Measurements from ENCODE around the gene SOWAHA. TPM values are rescaled to one million over a fixed set of nuclear protein-coding genes. Genes with fewer than 3 reads are reported as not detected.

SOWAHA gene
- polyA plus RNA-seq, 3 donors = not detected

- H3K4me3 Mint-ChIP-seq = peak overlapping the region in 1 of 2 donors; percentile 76
- no peak overlapping the region for H3K4me2 ChIP-seq (replicated peaks; ENCODE audit: extremely low read depth, low read length, poor library complexity, severe bottlenecking)
- H3K9me3 Mint-ChIP-seq = peaks cover 0 to 27% (median 14%) of the 10 kb centered on the region in 7 donors
- H3K27me3 Mint-ChIP-seq (ENCODE audit: low read depth in 3 of 3) = peaks cover 71 to 87% (median 79%) of the 10 kb centered on the region in 3 donors
- peaks cover 48 to 85% of the 10 kb centered on the region in 2 donors for H3K27me3 ChIP-seq (ENCODE audit: control insufficient read depth in 2 of 2, insufficient read depth in 2 of 2, low read length in 2 of 2)
- H4K20me1 ChIP-seq (ENCODE audit: insufficient read depth, low read length) = peaks cover 55% of the 10 kb centered on the region
- H2AFZ ChIP-seq (ENCODE audit: insufficient read depth, low read depth, low read length, poor library complexity, severe bottlenecking) = no peak overlapping the region
- H3K9me3 ChIP-seq (replicated peaks in 1 of 2; ENCODE audit: control insufficient read depth in 1 of 2, insufficient read depth in 1 of 2, low read length in 2 of 2) = peaks cover 0 to 10% of the 10 kb centered on the region in 2 donors
- H3K4me1 Mint-ChIP-seq = peaks cover 30% of the 10 kb centered on the region
- H3K4me1 ChIP-seq (ENCODE audit: control insufficient read depth in 1 of 2, insufficient read depth in 2 of 2, low read length in 2 of 2) = peaks cover 12 to 31% of the 10 kb centered on the region in 2 donors
- intact Hi-C loops (cut with micrococcal nuclease) = loop anchor here (2.0 to 10.0 kb wide), 3 partner anchors 317 to 437 kb away; no protein-coding TSS in a partner anchor
- H3K79me2 ChIP-seq (ENCODE audit: insufficient read depth, low read length) = no peaks in the 10 kb centered on the region
- no peak overlapping the region for H3K27ac Mint-ChIP-seq
- DNase-seq = no peak
- no peak overlapping the region for H3K9ac ChIP-seq (ENCODE audit: insufficient read depth, low read length, poor library complexity, severe bottlenecking)
- H3K4me3 ChIP-seq (replicated peaks in 1 of 3; ENCODE audit: low read depth in 2 of 3, low read length in 3 of 3) = no peak overlapping the region
- peaks cover 0 to 20% of the 10 kb centered on the region in 2 donors for H3K36me3 ChIP-seq (replicated peaks in 1 of 2; ENCODE audit: control insufficient read depth in 1 of 2, insufficient read depth in 2 of 2, low read length in 2 of 2)
- peaks cover 18 to 21% of the 10 kb centered on the region in 2 donors for H3K36me3 Mint-ChIP-seq
- WGBS (ENCODE audit: insufficient coverage) = no CpG with 5 or more reads among the region's 1 CpG
- TF ChIP-seq CTCF (IDR thresholded peaks at IDR 0.05) = no peak
- no peak overlapping the region for H3K27ac ChIP-seq (ENCODE audit: low read depth in 1 of 2, low read length in 2 of 2)
Observed at GRCh38 chr5:132821791-132822190, 8.7 kb downstream of the SOWAHA start.

GRCh38 chr5:132822650-132823480, 9.8 kb downstream of the SOWAHA start:
- Mint-ChIP-seq H3K4me3 (peak overlapping the region; percentile 69 to 77), H3K27me3 (ENCODE audit: low read depth in 3 of 3) (peaks cover 78 to 96% (median 85%) of the 10 kb centered on the region in 3 donors), H3K4me1 (peaks cover 34% of the 10 kb centered on the region), H3K27ac (peak overlapping the region in 1 of 7 donors; percentile 74), H3K9me3 (peaks cover 0 to 30% (median 15%) of the 10 kb centered on the region in 7 donors), H3K36me3 (peaks cover 29 to 32% of the 10 kb centered on the region in 2 donors)
- 15% methylated on average over 63 of the region's 68 CpGs for WGBS (ENCODE audit: insufficient coverage)
- Histone ChIP-seq H2AFZ (ENCODE audit: insufficient read depth, low read depth, low read length, poor library complexity, severe bottlenecking) (no peak overlapping the region), H3K9me3 (replicated peaks in 1 of 2; ENCODE audit: control insufficient read depth in 1 of 2, insufficient read depth in 1 of 2, low read length in 2 of 2) (peaks cover 0 to 17% of the 10 kb centered on the region in 2 donors), H3K27me3 (ENCODE audit: control insufficient read depth in 2 of 2, insufficient read depth in 2 of 2, low read length in 2 of 2) (peaks cover 51 to 89% of the 10 kb centered on the region in 2 donors), H3K4me3 (replicated peaks in 1 of 3; ENCODE audit: low read depth in 2 of 3, low read length in 3 of 3) (no peak overlapping the region), H3K4me1 (ENCODE audit: control insufficient read depth in 1 of 2, insufficient read depth in 2 of 2, low read length in 2 of 2) (peaks cover 12 to 31% of the 10 kb centered on the region in 2 donors), H4K20me1 (ENCODE audit: insufficient read depth, low read length) (peaks cover 66% of the 10 kb centered on the region), H3K9ac (ENCODE audit: insufficient read depth, low read length, poor library complexity, severe bottlenecking) (no peak overlapping the region), H3K27ac (ENCODE audit: low read depth in 1 of 2, low read length in 2 of 2) (no peak overlapping the region), H3K79me2 (ENCODE audit: insufficient read depth, low read length) (no peaks in the 10 kb centered on the region), H3K36me3 (replicated peaks in 1 of 2; ENCODE audit: control insufficient read depth in 1 of 2, insufficient read depth in 2 of 2, low read length in 2 of 2) (peaks cover 0 to 30% of the 10 kb centered on the region in 2 donors), H3K4me2 (replicated peaks; ENCODE audit: extremely low read depth, low read length, poor library complexity, severe bottlenecking) (peak overlapping the region; percentile 25)
- no peak for DNase-seq
- TF ChIP-seq CTCF (IDR thresholded peaks at IDR 0.05) = no peak
- intact Hi-C loops (cut with micrococcal nuclease) = loop anchor here in 1 of 2 donors (5.0 to 10.0 kb wide), 2 partner anchors 318 to 436 kb away; no protein-coding TSS in a partner anchor

Data from CD14-positive monocyte (primary cell).